ENCODE results near the gene ASF1B. TPM values are rescaled to one million over a fixed set of nuclear protein-coding genes. Genes with fewer than 3 reads are reported as not detected.

ASF1B gene
- total and polyA plus RNA-seq, 2 experiments from 2014 or later, result 33.3 to 36.9 TPM

DNA sequence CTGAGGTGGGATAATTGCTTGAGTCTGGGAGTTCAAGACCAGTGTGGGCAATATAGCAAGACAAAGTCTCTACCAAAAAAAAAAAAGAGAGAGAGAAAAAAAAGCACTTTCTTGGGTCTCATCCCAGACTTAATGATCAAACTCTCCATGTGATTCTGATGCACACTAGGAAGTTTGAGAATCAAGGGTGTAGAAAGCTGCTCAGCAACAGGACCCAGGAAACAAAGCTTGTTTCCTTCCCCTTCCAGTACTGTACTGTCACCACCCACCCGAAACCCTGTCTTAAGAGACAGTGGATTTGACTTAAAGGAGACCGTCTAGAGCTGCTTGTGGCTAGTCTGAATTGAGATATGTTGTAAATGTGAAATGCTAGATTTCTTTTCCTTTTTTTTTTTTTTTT is 58.0 kb downstream of the ASF1B start:
- peaks cover 41% of the 10 kb centered on the region for H3K27me3 ChIP-seq (ENCODE audit: insufficient read depth)
- H2AFZ ChIP-seq, result no peak overlapping the region

DNA sequence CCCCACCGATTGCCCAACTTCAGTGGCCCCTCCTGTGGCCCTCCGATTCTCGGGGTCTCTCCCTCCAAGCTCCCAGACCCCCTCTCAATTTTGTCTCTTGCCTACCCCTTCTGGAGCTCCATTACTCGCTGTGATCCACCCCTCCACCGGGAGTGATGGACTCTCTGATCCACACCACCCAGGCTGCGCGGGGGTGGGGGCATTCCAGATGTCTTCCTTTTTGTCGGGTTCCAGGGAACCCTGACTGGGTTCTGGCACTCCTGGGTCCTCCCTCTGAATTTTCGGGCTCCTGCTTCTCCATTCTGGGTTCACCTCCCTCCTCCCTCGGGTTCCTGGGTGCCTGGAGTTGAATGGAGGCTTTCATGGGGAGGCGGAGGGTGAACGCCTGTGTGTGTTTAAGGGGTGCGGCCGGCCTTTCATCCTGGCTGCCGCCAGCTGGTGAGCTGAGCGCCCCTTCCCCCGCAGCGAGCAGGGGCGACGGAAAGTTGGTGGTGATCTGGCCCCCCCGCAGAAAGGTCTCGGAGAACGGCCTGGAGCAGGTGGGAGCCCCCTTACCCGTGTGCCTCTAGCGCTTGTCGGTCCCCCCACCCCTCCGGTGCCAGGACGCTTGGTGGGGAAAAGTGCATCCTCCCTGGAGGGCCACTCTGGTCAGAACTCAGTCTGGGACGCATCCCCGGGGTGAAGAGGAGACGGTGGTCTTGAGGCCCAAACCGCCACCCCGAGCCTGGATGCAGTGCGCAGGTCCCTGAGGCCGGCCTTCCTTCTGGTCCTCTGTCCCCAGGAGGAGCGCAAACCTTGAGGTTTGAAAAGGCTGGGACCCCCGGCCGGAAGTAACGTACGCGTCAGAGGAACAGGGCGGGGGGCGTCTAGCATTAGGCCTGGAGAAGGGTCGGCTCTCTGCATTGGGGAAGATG is 62.2 kb downstream of the ASF1B start:
- DNase-seq (ENCODE audit: low spot score), result no peak
- no peaks in the 10 kb centered on the region for H3K36me3 Mint-ChIP-seq (ENCODE audit: low read depth)
- peaks cover 12% of the 10 kb centered on the region for H3K4me1 Mint-ChIP-seq
- no peak; the same call in 2 of the 3 replicates for ATAC-seq
- Histone ChIP-seq H3K36me3 (ENCODE audit: insufficient read depth) (no peaks in the 10 kb centered on the region), H3K27ac (ENCODE audit: low read depth) (no peak overlapping the region), H3F3A (replicated peaks; ENCODE audit: low read depth) (peaks cover 15% of the 10 kb centered on the region; the same call in 1 of the 2 replicates), H3K9me2 (ENCODE audit: insufficient read depth) (no peaks in the 10 kb centered on the region), H4K20me1 (replicated peaks; ENCODE audit: insufficient read depth) (no peaks in the 10 kb centered on the region), H3K27me3 (ENCODE audit: insufficient read depth) (peaks cover 70% of the 10 kb centered on the region), H2AFZ (peak overlapping the region; percentile 92), H3K79me2 (replicated peaks; ENCODE audit: insufficient read depth) (no peaks in the 10 kb centered on the region), H3K4me1 (ENCODE audit: insufficient read depth) (peaks cover 4% of the 10 kb centered on the region; the same call in 1 of the 2 replicates), H3K4me2 (peak overlapping the region; percentile 90), H3K4me3 (peak overlapping the region; percentile 72)
- H3K9me3 Mint-ChIP-seq, result no peaks in the 10 kb centered on the region; the same call in 2 of the 3 replicates
- H3K27me3 Mint-ChIP-seq (ENCODE audit: insufficient read depth, low read depth, poor library complexity), result peaks cover 53% of the 10 kb centered on the region
- peak overlapping the region; percentile 83 for H3K4me3 Mint-ChIP-seq
- H3K27ac Mint-ChIP-seq, result no peak overlapping the region
- TF ChIP-seq JUNB (IDR thresholded peaks at IDR 0.05; ENCODE audit: unreplicated experiment) (no peak), EZH2 (IDR thresholded peaks at IDR 0.05; ENCODE audit: low read depth, unreplicated experiment) (peak; percentile 67)

More for the DNA sequence above, 58.0 kb downstream of the ASF1B start:
- Mint-ChIP-seq H3K4me3 (no peak overlapping the region), H3K27me3 (ENCODE audit: insufficient read depth, low read depth, poor library complexity) (peaks cover 31% of the 10 kb centered on the region), H3K4me1 (peaks cover 12% of the 10 kb centered on the region), H3K9me3 (no peaks in the 10 kb centered on the region; the same call in 2 of the 3 replicates), H3K27ac (no peak overlapping the region), H3K36me3 (ENCODE audit: low read depth) (no peaks in the 10 kb centered on the region)
- H3K4me1 ChIP-seq (ENCODE audit: insufficient read depth), result peaks cover 10% of the 10 kb centered on the region; the same call in 1 of the 2 replicates
- H3K4me2 ChIP-seq, result no peak overlapping the region
- H4K20me1 ChIP-seq (replicated peaks; ENCODE audit: insufficient read depth), result no peaks in the 10 kb centered on the region
- no peak for DNase-seq (ENCODE audit: low spot score)
- ATAC-seq, result no peak
- H3K27ac ChIP-seq (ENCODE audit: low read depth), result no peak overlapping the region
- no peak for TF ChIP-seq NANOG (IDR thresholded peaks at IDR 0.05; ENCODE audit: borderline replicate concordance)
- no peaks in the 10 kb centered on the region for H3K36me3 ChIP-seq (ENCODE audit: insufficient read depth)
- no peaks in the 10 kb centered on the region for H3K9me2 ChIP-seq (ENCODE audit: insufficient read depth)
- H3F3A ChIP-seq (replicated peaks; ENCODE audit: low read depth), result 0 out of 2 replicates have a peak, but pooled peaks cover 12% of the 10 kb centered on the region
- no peak overlapping the region for H3K4me3 ChIP-seq
- no peaks in the 10 kb centered on the region for H3K79me2 ChIP-seq (replicated peaks; ENCODE audit: insufficient read depth)

- Mint-ChIP-seq H3K36me3 (ENCODE audit: low read depth) (no peaks in the 10 kb centered on the region), H3K27me3 (ENCODE audit: insufficient read depth, low read depth, poor library complexity) (peaks cover 52% of the 10 kb centered on the region), H3K4me1 (peaks cover 12% of the 10 kb centered on the region), H3K27ac (no peak overlapping the region), H3K9me3 (no peaks in the 10 kb centered on the region; the same call in 2 of the 3 replicates), H3K4me3 (peak overlapping the region; percentile 83)
- no peaks in the 10 kb centered on the region for H3K79me2 ChIP-seq (replicated peaks; ENCODE audit: insufficient read depth)
- ATAC-seq (peak; percentile 24), DNase-seq (ENCODE audit: low spot score) (peak; percentile 74)
- H4K20me1 ChIP-seq (replicated peaks; ENCODE audit: insufficient read depth), result no peaks in the 10 kb centered on the region
- peaks cover 70% of the 10 kb centered on the region for H3K27me3 ChIP-seq (ENCODE audit: insufficient read depth)
- no peaks in the 10 kb centered on the region for H3K9me2 ChIP-seq (ENCODE audit: insufficient read depth)
- peak overlapping the region; percentile 93 for H3K4me2 ChIP-seq
- H3K4me3 ChIP-seq, result peak overlapping the region; percentile 72
- no peak overlapping the region for H3K27ac ChIP-seq (ENCODE audit: low read depth)
- peaks cover 15% of the 10 kb centered on the region; the same call in 1 of the 2 replicates for H3F3A ChIP-seq (replicated peaks; ENCODE audit: low read depth)
- H2AFZ ChIP-seq, result peak overlapping the region; percentile 100
- no peaks in the 10 kb centered on the region for H3K36me3 ChIP-seq (ENCODE audit: insufficient read depth)
- H3K4me1 ChIP-seq (ENCODE audit: insufficient read depth), result peaks cover 4% of the 10 kb centered on the region; the same call in 1 of the 2 replicates
- TF ChIP-seq EZH2 (IDR thresholded peaks at IDR 0.05; ENCODE audit: low read depth, unreplicated experiment) (peak; percentile 47), CTCF (conservative IDR thresholded peaks at IDR 0.05; ENCODE audit: low read depth in 2 of 2) (peak in 1 of 2 experiments; percentile 44; a peak in 1 of 4 replicates)
- TF ChIP-seq, protein P1, sequence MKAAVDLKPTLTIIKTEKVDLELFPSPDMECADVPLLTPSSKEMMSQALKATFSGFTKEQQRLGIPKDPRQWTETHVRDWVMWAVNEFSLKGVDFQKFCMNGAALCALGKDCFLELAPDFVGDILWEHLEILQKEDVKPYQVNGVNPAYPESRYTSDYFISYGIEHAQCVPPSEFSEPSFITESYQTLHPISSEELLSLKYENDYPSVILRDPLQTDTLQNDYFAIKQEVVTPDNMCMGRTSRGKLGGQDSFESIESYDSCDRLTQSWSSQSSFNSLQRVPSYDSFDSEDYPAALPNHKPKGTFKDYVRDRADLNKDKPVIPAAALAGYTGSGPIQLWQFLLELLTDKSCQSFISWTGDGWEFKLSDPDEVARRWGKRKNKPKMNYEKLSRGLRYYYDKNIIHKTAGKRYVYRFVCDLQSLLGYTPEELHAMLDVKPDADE (IDR thresholded peaks at IDR 0.05), result no peak
These were observed 63.0 kb downstream of the ASF1B start for GRCh38 chr19:14073261-14073924.

Data from GM23338 (cell line).